Activated CD4-positive, alpha-beta T cell treated with anti-CD3 and anti-CD28 coated beads for 36 hours (primary cell): ENCODE data around the gene HSPBP1. TPM values are rescaled to one million over a fixed set of nuclear protein-coding genes. Genes with fewer than 3 reads are reported as not detected.
"Not testable (repeated sequence)": the region's sequence is repeated elsewhere in the genome, so short reads cannot be mapped to it uniquely, and the experiment has no call there.

ENCODE experiments used
- ATAC-seq: fragments of 200-7000 bp; cut with Tn5 transposase; one replicate; pipeline ENCODE4 v1.10.0; 2021; ENCODE audit warnings: mild to moderate bottlenecking, moderate library complexity
- CTCF ChIA-PET: fragments of 350-600 bp; sonication (Branson Sonifier 250); formaldehyde crosslinking; loops from one replicate; lab custom pipeline; 2021; ENCODE audit warnings: antibody characterized with exemption; lab: Charles Lee
- POLR2A ChIA-PET: fragments of 350-600 bp; sonication (Branson Sonifier 250); formaldehyde crosslinking; loops from one replicate; lab custom pipeline; 2021; ENCODE audit warnings: antibody characterized with exemption, inconsistent platforms; lab: Charles Lee
- DNase-seq: peaks from one replicate; pipeline ENCODE4 v3.0.0-alpha.2; 2020
- H3K27ac Mint-ChIP-seq: one replicate; pipeline ENCODE4 v1.8.0; 2021; ENCODE audit warnings: mixed read lengths
- H3K27me3 Mint-ChIP-seq: one replicate; pipeline ENCODE4 v1.8.0; 2021; ENCODE audit warnings: mixed read lengths
- H3K36me3 Mint-ChIP-seq: one replicate; pipeline ENCODE4 v1.8.0; 2021; ENCODE audit warnings: low read depth, mixed read lengths
- H3K4me1 Mint-ChIP-seq: one replicate; pipeline ENCODE4 v1.8.0; 2021; ENCODE audit warnings: mixed read lengths
- H3K4me3 Mint-ChIP-seq: one replicate; pipeline ENCODE4 v1.8.0; 2021; ENCODE audit warnings: mild to moderate bottlenecking, moderate library complexity, mixed read lengths
- H3K9me3 Mint-ChIP-seq: one replicate; pipeline ENCODE4 v1.8.0; 2021; ENCODE audit warnings: low read depth, mixed read lengths
- intact Hi-C, 2 experiments: fragments of 100-400 bp; cut with DNase I in 1 of 2; cut with micrococcal nuclease in 1 of 2; formaldehyde crosslinking; loops; one replicate each; pipeline versions ENCODE4 v1.14.2 to v1.15.1; 2022 to 2024; cut with DNase I, micrococcal nuclease
- total RNA-seq, 2 experiments: library from RNA; stranded (reverse); gene quantifications; one replicate each; pipeline ENCODE4 v1.2.3, GENCODE V29; 2021

Gene HSPBP1
- total RNA-seq, 2 experiments from 2014 or later, result 41.1 to 45.2 TPM

DNA sequence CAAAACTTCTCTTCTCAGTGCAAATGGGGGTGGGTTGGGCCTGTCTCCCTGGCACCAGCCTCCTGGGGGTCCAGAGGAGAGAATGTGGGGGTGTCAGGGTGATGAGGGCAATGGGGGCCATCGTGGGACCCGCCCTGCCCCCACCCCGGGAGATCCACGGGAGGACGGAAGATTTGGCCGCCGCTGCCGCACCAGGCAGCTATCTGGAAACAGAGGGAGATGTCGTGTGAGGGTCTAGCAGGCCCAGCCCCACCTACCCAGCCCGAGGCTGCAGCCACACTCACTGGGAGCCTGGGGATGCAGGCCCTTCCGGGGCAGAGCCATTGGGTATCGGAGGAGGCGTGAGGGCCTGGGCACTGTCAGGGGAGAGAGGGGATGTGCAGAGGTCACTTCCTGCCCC, 49.6 kb downstream of the HSPBP1 start:
- no peaks in the 10 kb centered on the region for H3K27me3 Mint-ChIP-seq
- POLR2A ChIA-PET, result interaction anchor here (0.7 kb wide), 1 partner anchor 25 kb away, joined by 3 read pairs; no protein-coding TSS in a partner anchor

GRCh38 chr19:55229789-55230182, 50.1 kb downstream of the HSPBP1 start:
- DNase-seq, result no peak
- Mint-ChIP-seq H3K27ac (no peak overlapping the region), H3K4me1 (no peaks in the 10 kb centered on the region), H3K27me3 (no peaks in the 10 kb centered on the region), H3K4me3 (no peak overlapping the region), H3K36me3 (peaks cover 44% of the 10 kb centered on the region), H3K9me3 (no peaks in the 10 kb centered on the region)
- no peak for ATAC-seq
- intact Hi-C loops, result no loop called here
- CTCF ChIA-PET, result no interaction called here
- POLR2A ChIA-PET, result interaction anchor here (0.7 kb wide), 1 partner anchor 25 kb away, joined by 3 read pairs; no protein-coding TSS in a partner anchor

More for the DNA sequence above, 49.6 kb downstream of the HSPBP1 start:
- peaks cover 49% of the 10 kb centered on the region for H3K36me3 Mint-ChIP-seq
- H3K4me1 Mint-ChIP-seq, result no peaks in the 10 kb centered on the region
- CTCF ChIA-PET, result no interaction called here
- no peak overlapping the region for H3K27ac Mint-ChIP-seq
- ATAC-seq, result no peak
- intact Hi-C loops, result no loop called here
- no peaks in the 10 kb centered on the region for H3K9me3 Mint-ChIP-seq
- H3K4me3 Mint-ChIP-seq, result no peak overlapping the region
- no peak for DNase-seq

GRCh38 chr19:55229145-55229788, 50.6 kb downstream of the HSPBP1 start:
- H3K4me1 Mint-ChIP-seq, result no peaks in the 10 kb centered on the region
- intact Hi-C loops, result no loop called here
- no peaks in the 10 kb centered on the region for H3K27me3 Mint-ChIP-seq
- ChIA-PET POLR2A (interaction anchor here (0.7 kb wide), 1 partner anchor 26 kb away, joined by 3 read pairs; no protein-coding TSS in a partner anchor), CTCF (interaction anchor here (0.5 kb wide), 1 partner anchor 15 kb away, joined by 3 read pairs; no protein-coding TSS in a partner anchor)
- peaks cover 41% of the 10 kb centered on the region for H3K36me3 Mint-ChIP-seq
- H3K4me3 Mint-ChIP-seq, result no peak overlapping the region
- no peaks in the 10 kb centered on the region for H3K9me3 Mint-ChIP-seq
- DNase-seq, result no peak
- no peak overlapping the region for H3K27ac Mint-ChIP-seq
- ATAC-seq, result no peak

DNA sequence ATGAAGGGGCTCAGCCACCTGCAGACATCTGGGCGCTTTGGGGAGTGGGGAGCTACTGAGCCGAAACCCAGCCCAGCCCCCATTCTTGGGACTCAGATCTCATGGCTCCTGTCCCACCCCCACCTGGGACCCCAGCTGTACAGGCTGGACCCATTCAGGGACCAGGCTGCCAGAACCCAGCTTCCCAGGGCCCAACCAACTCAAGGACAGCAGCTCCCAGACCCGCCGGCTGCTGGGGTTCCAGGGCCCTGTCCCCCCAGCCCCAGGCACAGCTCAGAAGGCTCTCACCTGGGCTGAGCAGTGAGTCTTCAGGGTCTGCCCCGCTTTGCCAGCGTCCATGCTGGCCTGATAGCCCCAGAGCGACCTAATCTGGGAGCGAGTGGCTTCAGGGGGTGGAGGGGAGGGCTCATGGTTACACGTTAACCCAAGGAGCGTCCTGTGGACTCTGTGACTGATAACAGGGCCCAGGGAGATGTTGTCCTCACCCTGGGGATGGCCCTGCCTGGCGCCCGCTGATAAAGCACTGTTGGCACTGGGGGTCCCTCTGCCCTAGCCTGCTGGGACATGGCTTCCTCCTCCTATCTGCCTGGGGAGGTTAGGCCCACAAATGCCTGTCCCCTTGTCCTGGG, 51.4 kb downstream of the HSPBP1 start, which contains the start of gene TMEM86B:
TSS of gene TMEM86B (minus strand) at position 361 of the 629 bp plus-strand sequence. CDS start at position 339, 22 bp downstream.
- DNase-seq (no peak), ATAC-seq (no peak)
- Mint-ChIP-seq H3K36me3 (peaks cover 39% of the 10 kb centered on the region), H3K27me3 (no peaks in the 10 kb centered on the region), H3K4me3 (no peak within 1 kb of the TSS), H3K27ac (no peak within 1 kb of the TSS), H3K9me3 (no peaks in the 10 kb centered on the region), H3K4me1 (no peaks in the 10 kb centered on the region)
- POLR2A ChIA-PET, result no interaction called here
- intact Hi-C loops, result no loop called here
- CTCF ChIA-PET, result interaction anchor here (0.5 kb wide), 1 partner anchor 14 kb away, joined by 3 read pairs; no protein-coding TSS in a partner anchor

DNA sequence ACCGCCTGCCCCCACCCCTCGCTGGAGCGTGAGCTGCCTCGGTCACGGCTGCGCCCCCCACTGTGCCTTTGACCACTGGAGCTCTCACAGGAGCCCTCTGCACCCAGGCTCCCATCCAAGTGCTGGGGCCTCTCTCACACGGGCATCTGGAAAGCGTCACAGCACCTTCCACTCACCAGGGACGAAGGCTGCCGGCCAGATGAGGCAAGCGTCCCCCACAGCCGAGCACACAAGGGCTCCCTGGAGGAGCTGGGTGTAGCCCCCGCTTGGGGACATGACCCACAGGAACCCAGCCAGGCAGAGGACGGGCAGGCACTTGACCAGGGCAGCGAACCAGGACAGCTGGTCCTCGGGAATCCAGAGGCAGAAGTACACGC, 51.9 kb downstream of the HSPBP1 start:
- intact Hi-C loops, result no loop called here
- Mint-ChIP-seq H3K9me3 (no peaks in the 10 kb centered on the region), H3K36me3 (peaks cover 35% of the 10 kb centered on the region), H3K27ac (no peak overlapping the region), H3K4me3 (no peak overlapping the region), H3K27me3 (no peaks in the 10 kb centered on the region), H3K4me1 (no peaks in the 10 kb centered on the region)
- ATAC-seq (no peak), DNase-seq (no peak)
- ChIA-PET CTCF (no interaction called here), POLR2A (no interaction called here)

GRCh38 chr19:55227241-55228014, 52.5 kb downstream of the HSPBP1 start:
- Mint-ChIP-seq H3K27me3 (no peaks in the 10 kb centered on the region), H3K4me3 (no peak overlapping the region), H3K36me3 (peaks cover 33% of the 10 kb centered on the region), H3K9me3 (no peaks in the 10 kb centered on the region), H3K4me1 (no peaks in the 10 kb centered on the region), H3K27ac (no peak overlapping the region)
- ChIA-PET CTCF (no interaction called here), POLR2A (no interaction called here)
- intact Hi-C loops, result no loop called here
- ATAC-seq (no peak), DNase-seq (no peak)

- intact Hi-C loops, result no loop called here
- no peaks in the 10 kb centered on the region for H3K9me3 Mint-ChIP-seq
- no peaks in the 10 kb centered on the region for H3K4me1 Mint-ChIP-seq
- H3K27ac Mint-ChIP-seq, result no peak overlapping the region
- ATAC-seq, result no peak
- ChIA-PET POLR2A (no interaction called here), CTCF (no interaction called here)
- no peak overlapping the region for H3K4me3 Mint-ChIP-seq
- peaks cover 28% of the 10 kb centered on the region for H3K36me3 Mint-ChIP-seq
- DNase-seq, result no peak
- no peaks in the 10 kb centered on the region for H3K27me3 Mint-ChIP-seq
Observed at GRCh38 chr19:55226788-55227187, 53.1 kb downstream of the HSPBP1 start.

GRCh38 chr19:55226273-55226672, 53.6 kb downstream of the HSPBP1 start:
- ChIA-PET POLR2A (no interaction called here), CTCF (no interaction called here)
- Mint-ChIP-seq H3K27ac (no peak overlapping the region), H3K4me3 (no peak overlapping the region), H3K4me1 (no peaks in the 10 kb centered on the region), H3K27me3 (no peaks in the 10 kb centered on the region), H3K36me3 (peaks cover 31% of the 10 kb centered on the region), H3K9me3 (no peaks in the 10 kb centered on the region)
- intact Hi-C loops, result no loop called here
- no peak for DNase-seq
- no peak for ATAC-seq

DNA sequence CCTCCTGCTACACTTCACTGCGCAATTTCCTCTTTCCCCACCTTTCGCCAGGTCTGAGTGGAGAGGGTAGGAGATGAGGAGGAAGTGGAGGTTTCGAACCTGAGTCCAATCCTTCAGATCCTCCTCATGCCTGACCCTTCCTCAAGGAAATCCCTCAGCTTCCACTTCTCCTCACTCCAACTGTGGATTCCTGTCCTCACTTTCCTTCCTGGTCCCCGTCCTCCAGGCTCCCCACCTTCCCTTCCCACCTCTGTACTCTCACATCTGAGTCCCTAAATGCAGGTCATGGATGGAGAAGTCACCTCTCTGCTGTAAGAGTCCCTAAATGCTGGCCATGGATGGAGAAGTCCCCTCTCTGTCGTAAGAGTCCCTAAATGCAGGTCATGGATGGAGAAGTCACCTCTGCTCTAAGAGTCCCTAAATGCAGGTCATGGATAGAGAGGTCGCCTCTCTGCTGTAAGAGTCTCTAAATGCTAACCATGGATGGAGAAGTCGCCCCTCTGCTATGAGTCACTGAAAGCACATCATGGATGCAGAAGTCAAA, 54.4 kb downstream of the HSPBP1 start:
- H3K27ac Mint-ChIP-seq, result no peak overlapping the region
- intact Hi-C loops, result no loop called here
- H3K27me3 Mint-ChIP-seq, result no peaks in the 10 kb centered on the region
- peaks cover 35% of the 10 kb centered on the region for H3K36me3 Mint-ChIP-seq
- H3K4me3 Mint-ChIP-seq, result no peak overlapping the region
- POLR2A ChIA-PET, result no interaction called here
- DNase-seq (no peak), ATAC-seq (no peak)
- H3K4me1 Mint-ChIP-seq, result no peaks in the 10 kb centered on the region
- CTCF ChIA-PET, result no interaction called here
- H3K9me3 Mint-ChIP-seq, result peaks cover 2% of the 10 kb centered on the region

DNA sequence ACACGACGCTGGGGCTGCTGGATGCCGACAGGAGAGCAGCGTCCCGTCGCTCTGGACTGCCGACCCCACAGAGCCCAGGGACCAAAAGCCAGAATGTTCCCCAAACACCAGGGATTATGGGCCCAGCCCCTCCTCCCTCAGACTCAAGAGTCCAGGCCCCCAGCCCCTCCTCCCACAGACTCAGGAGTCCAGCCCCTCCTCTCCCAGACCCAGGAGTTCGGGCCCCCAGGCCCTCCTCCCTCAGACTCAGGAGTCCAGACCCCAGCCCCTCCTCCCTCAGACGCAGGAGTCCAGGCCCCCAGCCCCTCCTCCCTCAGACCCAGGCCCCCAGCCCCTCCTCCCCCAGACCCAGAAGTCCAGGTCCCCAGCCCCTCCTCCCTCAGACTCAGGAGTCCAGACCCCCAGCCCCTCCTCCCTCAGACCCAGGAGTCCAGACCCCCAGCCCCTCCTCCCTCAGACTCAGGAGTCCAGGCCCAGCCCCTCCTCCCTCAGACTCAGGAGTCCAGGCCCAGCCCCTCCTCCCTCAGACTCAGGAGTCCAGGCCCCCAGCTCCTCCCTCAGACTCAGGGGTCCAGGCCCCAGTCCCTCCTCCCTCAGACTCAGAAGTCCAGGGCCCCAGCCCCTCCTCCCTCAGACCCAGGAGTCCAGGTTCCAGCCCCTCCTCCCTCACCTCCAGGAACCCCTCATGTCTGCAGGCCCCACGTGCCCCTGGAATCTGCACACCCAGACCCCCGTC, 55.1 kb downstream of the HSPBP1 start:
- H3K4me1 Mint-ChIP-seq, H3K27me3 Mint-ChIP-seq, DNase-seq, H3K4me3 Mint-ChIP-seq, H3K27ac Mint-ChIP-seq, POLR2A ChIA-PET, CTCF ChIA-PET, ATAC-seq, H3K9me3 Mint-ChIP-seq, intact Hi-C loops: not testable (repeated sequence)
- peaks cover 32% of the 10 kb centered on the region for H3K36me3 Mint-ChIP-seq
